Measurements from ENCODE around the gene RLF. TPM values are rescaled to one million over a fixed set of nuclear protein-coding genes. Genes with fewer than 3 reads are reported as not detected.
A peak's percentile ranks its signal among the peaks of the same experiment; 100 is the strongest.

RLF gene
- total RNA-seq: 14.0 TPM in 2 replicates
- long read RNA-seq, full-length matches to known transcripts: 130 of 163 reads
- long read RNA-seq, partial matches to known transcripts: 6 of 163 reads
- long read RNA-seq, other reads (novel, unspliced or antisense): 27 of 163 reads

DNA sequence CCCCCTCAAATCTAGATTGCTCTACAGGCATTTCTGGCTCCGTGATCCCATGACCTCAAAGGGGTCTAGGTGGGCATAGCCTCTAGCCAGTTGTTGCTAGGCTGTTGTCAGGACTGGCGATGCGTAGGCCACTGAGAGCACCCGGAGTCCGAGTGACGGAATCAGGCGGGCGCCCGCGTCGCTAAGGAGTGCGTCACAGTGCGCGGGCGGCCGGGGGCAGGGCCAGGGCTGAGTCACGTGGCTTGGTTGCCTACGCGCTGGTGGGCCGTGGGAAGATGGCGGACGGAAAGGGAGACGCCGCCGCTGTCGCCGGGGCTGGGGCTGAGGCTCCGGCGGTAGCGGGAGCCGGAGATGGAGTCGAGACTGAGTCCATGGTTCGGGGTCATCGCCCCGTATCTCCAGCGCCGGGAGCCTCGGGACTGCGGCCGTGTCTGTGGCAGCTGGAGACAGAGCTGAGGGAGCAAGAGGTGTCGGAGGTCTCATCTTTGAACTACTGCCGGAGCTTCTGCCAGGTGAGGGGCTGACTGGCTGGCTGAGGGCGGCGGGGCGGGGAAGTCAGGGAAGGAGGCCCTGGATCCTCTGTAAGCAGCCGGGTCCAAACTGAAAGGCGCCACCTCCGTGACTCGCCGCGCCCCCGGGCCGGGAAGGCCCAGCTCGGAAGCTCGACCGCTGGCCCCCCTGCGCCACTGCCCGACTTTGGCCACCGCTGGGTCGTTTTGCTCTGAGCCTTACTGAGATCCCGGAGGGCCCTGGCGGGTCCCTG lies at the start of gene RLF:
Gene RLF (plus strand): TSS at position 263 of the 763 bp plus-strand sequence. CDS start 13 bp downstream, at position 276.
- DNase-seq (ENCODE audit: extremely low spot score, unreplicated experiment): peak; percentile 98
- Mint-ChIP-seq H3K4me1 (ENCODE audit: unreplicated experiment) (peaks cover 20% of the 10 kb centered on the region), H3K27ac (ENCODE audit: unreplicated experiment) (no peak within 1 kb of the TSS), H3K36me3 (ENCODE audit: unreplicated experiment) (no peaks in the 10 kb centered on the region), H3K9me3 (ENCODE audit: unreplicated experiment) (no peaks in the 10 kb centered on the region), H3K4me3 (ENCODE audit: unreplicated experiment) (no peak within 1 kb of the TSS), H3K27me3 (ENCODE audit: unreplicated experiment) (peaks cover 3% of the 10 kb centered on the region)
- TF ChIP-seq CTCF (IDR thresholded peaks at IDR 0.05): no peak

GRCh38 chr1:40114400-40114799 lies 46.8 kb upstream of the RLF start:
- Mint-ChIP-seq H3K4me1 (ENCODE audit: unreplicated experiment) (no peaks in the 10 kb centered on the region), H3K4me3 (ENCODE audit: unreplicated experiment) (no peak overlapping the region), H3K27ac (ENCODE audit: unreplicated experiment) (no peak overlapping the region), H3K36me3 (ENCODE audit: unreplicated experiment) (no peaks in the 10 kb centered on the region), H3K9me3 (ENCODE audit: unreplicated experiment) (peaks cover 6% of the 10 kb centered on the region), H3K27me3 (ENCODE audit: unreplicated experiment) (peaks cover 65% of the 10 kb centered on the region)
- TF ChIP-seq CTCF (IDR thresholded peaks at IDR 0.05): no peak
- DNase-seq (ENCODE audit: extremely low spot score, unreplicated experiment): no peak

DNA sequence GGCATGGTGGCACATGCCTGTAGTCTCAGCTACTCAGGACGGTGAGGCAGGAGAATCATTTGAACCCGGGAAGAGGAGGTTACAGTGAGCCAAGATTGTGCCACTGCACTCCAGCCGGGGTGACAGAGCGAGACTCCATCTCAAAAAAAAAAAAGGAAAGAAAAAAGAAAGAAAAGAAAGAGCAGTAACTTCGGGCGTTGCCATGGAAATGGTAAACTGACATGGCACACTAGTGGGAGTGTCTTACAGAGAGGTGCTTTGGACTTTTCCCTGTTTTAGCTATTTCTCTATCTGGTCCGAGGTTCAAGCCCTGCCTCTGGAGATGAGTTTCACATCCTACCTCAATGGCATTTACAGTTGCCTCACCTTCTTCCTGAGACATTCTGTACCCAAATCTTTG lies 41.1 kb upstream of the RLF start:
- Mint-ChIP-seq H3K4me3 (ENCODE audit: unreplicated experiment) (no peak overlapping the region), H3K27me3 (ENCODE audit: unreplicated experiment) (peaks cover 67% of the 10 kb centered on the region), H3K4me1 (ENCODE audit: unreplicated experiment) (no peaks in the 10 kb centered on the region), H3K36me3 (ENCODE audit: unreplicated experiment) (no peaks in the 10 kb centered on the region), H3K27ac (ENCODE audit: unreplicated experiment) (no peak overlapping the region), H3K9me3 (ENCODE audit: unreplicated experiment) (no peaks in the 10 kb centered on the region)
- no peak for TF ChIP-seq CTCF (IDR thresholded peaks at IDR 0.05)
- no peak for DNase-seq (ENCODE audit: extremely low spot score, unreplicated experiment)

- H3K4me3 Mint-ChIP-seq (ENCODE audit: unreplicated experiment): no peak overlapping the region
- no peak overlapping the region for H3K27ac Mint-ChIP-seq (ENCODE audit: unreplicated experiment)
- H3K9me3 Mint-ChIP-seq (ENCODE audit: unreplicated experiment): no peaks in the 10 kb centered on the region
- DNase-seq (ENCODE audit: extremely low spot score, unreplicated experiment): no peak
- no peaks in the 10 kb centered on the region for H3K36me3 Mint-ChIP-seq (ENCODE audit: unreplicated experiment)
- peaks cover 52% of the 10 kb centered on the region for H3K27me3 Mint-ChIP-seq (ENCODE audit: unreplicated experiment)
- no peaks in the 10 kb centered on the region for H3K4me1 Mint-ChIP-seq (ENCODE audit: unreplicated experiment)
- TF ChIP-seq CTCF (IDR thresholded peaks at IDR 0.05): no peak
Measured at GRCh38 chr1:40122855-40123254, 38.3 kb upstream of the RLF start.

- Mint-ChIP-seq H3K9me3 (ENCODE audit: unreplicated experiment) (no peaks in the 10 kb centered on the region), H3K27ac (ENCODE audit: unreplicated experiment) (no peak overlapping the region), H3K27me3 (ENCODE audit: unreplicated experiment) (peaks cover 21% of the 10 kb centered on the region), H3K4me3 (ENCODE audit: unreplicated experiment) (no peak overlapping the region), H3K36me3 (ENCODE audit: unreplicated experiment) (no peaks in the 10 kb centered on the region), H3K4me1 (ENCODE audit: unreplicated experiment) (no peaks in the 10 kb centered on the region)
- no peak for TF ChIP-seq CTCF (IDR thresholded peaks at IDR 0.05)
- DNase-seq (ENCODE audit: extremely low spot score, unreplicated experiment): no peak
Measured at GRCh38 chr1:40130892-40131291, 30.3 kb upstream of the RLF start.

All from osteocyte (in vitro differentiated cells).